Epidermal melanocyte (primary cell): ENCODE data around the gene ATP8A2.
"Not testable (repeated sequence)": the region's sequence is repeated elsewhere in the genome, so short reads cannot be mapped to it uniquely, and the experiment has no call there.

ENCODE experiments used
- DNase-seq: peaks from one replicate; pipeline ENCODE4 v3.0.0; 2011; ENCODE audit warnings: low spot score; ENCODE audit not compliant: insufficient read length

Gene ATP8A2

GRCh38 chr13:25762795-25763377 lies 391.1 kb downstream of the ATP8A2 start:
- no peak for DNase-seq

- no peak for DNase-seq
Measured at GRCh38 chr13:25764378-25764777, 392.6 kb downstream of the ATP8A2 start.

GRCh38 chr13:25765266-25765665 lies 393.5 kb downstream of the ATP8A2 start:
- no peak for DNase-seq

GRCh38 chr13:25766576-25766975 lies 394.8 kb downstream of the ATP8A2 start:
- DNase-seq = no peak

GRCh38 chr13:25766991-25767390 lies 395.2 kb downstream of the ATP8A2 start:
- no peak for DNase-seq

- DNase-seq = no peak
Measured at GRCh38 chr13:25768376-25768775, 396.6 kb downstream of the ATP8A2 start.

- DNase-seq = no peak
Measured at GRCh38 chr13:25768838-25769237, 397.1 kb downstream of the ATP8A2 start.

GRCh38 chr13:25770601-25771000 lies 398.8 kb downstream of the ATP8A2 start:
- no peak for DNase-seq

GRCh38 chr13:25771202-25771601 lies 399.4 kb downstream of the ATP8A2 start:
- DNase-seq = no peak

- no peak for DNase-seq
Measured at GRCh38 chr13:25771641-25772478, 400.1 kb downstream of the ATP8A2 start.

- not testable (repeated sequence) for DNase-seq
Measured at GRCh38 chr13:25772534-25772933, 400.8 kb downstream of the ATP8A2 start.

- DNase-seq = not testable (repeated sequence)
Measured at GRCh38 chr13:25774056-25774455, 402.3 kb downstream of the ATP8A2 start.

GRCh38 chr13:25775275-25775674 lies 403.5 kb downstream of the ATP8A2 start:
- DNase-seq = no peak

- DNase-seq = no peak
Measured at GRCh38 chr13:25775986-25776385, 404.2 kb downstream of the ATP8A2 start.

- no peak for DNase-seq
Measured at GRCh38 chr13:25776722-25777121, 404.9 kb downstream of the ATP8A2 start.

- no peak for DNase-seq
Measured at GRCh38 chr13:25777509-25777908, 405.7 kb downstream of the ATP8A2 start.

GRCh38 chr13:25778365-25778764 lies 406.6 kb downstream of the ATP8A2 start:
- no peak for DNase-seq

- no peak for DNase-seq
Measured at GRCh38 chr13:25778808-25779305, 407.1 kb downstream of the ATP8A2 start.

GRCh38 chr13:25783076-25783475 lies 411.3 kb downstream of the ATP8A2 start:
- no peak for DNase-seq

- no peak for DNase-seq
Measured at GRCh38 chr13:25783601-25784024, 411.8 kb downstream of the ATP8A2 start.

- DNase-seq = no peak
Measured at GRCh38 chr13:25784119-25784518, 412.3 kb downstream of the ATP8A2 start.

GRCh38 chr13:25790137-25790536 lies 418.4 kb downstream of the ATP8A2 start:
- DNase-seq = not testable (repeated sequence)

GRCh38 chr13:25795277-25795676 lies 423.5 kb downstream of the ATP8A2 start:
- DNase-seq = no peak
